CD4-positive, alpha-beta T cell treated with Interleukin-17A for 4 hours (primary cell): ENCODE data around the gene COMT.
A peak's percentile ranks its signal among the peaks of the same experiment; 100 is the strongest.
"Not testable (repeated sequence)": the region's sequence is repeated elsewhere in the genome, so short reads cannot be mapped to it uniquely, and the experiment has no call there.

Source experiments
- DNase-seq: peaks from one replicate; pipeline ENCODE4 v3.0.0-alpha.2; 2020; ENCODE audit warnings: mixed read lengths

The COMT gene

GRCh38 chr22:19930551-19931486 is 10.8 kb upstream of the COMT start:
- DNase-seq = no peak

GRCh38 chr22:19931514-19931913 is 10.1 kb upstream of the COMT start:
- no peak for DNase-seq

DNA sequence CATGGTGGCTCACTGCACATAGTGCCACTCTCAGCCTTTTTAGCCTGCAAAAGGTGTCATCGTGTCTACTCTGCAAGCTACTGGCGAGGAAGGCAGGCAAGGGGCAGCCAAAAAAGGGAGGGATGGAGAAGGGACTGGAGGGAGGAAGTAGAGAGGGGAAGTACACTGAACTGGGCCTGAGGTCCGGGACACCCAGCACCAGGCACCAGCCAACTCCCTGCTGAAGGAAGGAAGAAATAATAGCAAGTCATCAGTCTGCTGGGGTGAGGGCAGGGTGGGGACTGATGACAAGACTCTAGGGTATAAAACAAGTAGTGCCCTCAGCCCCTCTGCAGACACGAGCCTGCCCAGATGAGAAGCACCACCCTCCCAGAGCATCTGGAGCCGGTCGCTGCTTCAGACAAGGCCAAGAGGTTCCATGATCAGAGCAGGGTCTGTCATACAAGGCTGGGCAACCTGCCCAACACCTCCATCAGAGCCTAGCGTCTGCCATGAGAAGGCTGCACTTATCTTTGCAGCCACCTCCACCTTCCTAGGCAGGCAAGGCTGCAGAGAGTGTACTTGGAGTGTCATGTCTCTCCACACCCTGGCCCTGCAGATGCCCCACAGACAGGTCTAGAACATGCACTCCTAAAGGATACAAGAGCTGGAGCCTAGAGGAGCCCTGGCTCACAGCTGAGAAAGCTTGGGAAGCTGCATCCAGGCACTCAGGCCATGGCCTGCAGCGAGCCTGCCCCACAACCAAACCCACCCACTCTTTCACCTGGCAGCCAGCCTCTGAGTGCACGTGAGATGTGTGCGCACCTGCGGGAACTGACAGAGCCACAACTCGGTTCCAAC is 9.0 kb upstream of the COMT start:
- DNase-seq = no peak

DNA sequence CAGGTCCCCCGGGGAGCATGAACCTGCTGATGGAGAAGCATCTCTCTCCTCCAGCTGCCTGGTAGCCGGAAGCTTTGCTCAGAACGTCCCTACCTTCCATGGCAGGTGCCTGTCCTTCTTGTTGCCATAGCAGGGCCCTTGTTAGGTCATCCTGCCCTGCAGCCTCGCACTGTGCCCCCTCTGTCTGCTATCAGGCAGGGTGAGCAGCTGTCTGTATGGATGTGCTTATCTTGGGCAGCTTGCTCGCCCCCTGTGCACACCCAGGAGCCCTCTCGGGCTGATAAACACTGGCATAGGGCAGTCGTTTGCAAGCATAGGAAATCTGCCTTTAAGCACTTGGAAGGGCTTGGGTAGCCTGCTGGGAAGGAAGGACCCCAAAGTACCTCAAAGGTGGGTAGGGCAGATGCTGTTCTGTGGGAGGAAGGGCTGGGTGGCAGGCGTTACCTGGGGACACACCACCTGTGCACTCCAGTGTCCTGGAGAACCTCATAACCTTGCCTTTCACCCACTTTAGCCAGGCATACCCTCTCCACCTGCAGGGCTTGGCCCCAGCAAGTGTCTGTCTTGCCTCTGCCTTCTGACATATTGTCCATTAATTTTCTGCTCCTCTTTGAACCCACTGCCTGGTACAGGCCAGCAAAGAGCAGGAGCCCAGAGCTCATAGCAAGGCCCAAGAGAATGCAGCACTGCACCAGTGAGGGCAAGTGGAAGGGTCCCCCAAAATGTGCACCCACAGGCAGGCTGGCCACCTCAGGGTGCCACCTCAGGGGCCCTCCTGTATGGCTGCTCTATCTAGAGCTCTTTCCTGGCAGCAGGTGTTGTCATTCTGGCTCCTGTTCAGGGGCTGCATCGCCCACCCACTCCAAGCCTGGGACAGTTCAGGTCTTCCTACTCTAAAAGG is 8.0 kb upstream of the COMT start:
- DNase-seq = no peak

DNA sequence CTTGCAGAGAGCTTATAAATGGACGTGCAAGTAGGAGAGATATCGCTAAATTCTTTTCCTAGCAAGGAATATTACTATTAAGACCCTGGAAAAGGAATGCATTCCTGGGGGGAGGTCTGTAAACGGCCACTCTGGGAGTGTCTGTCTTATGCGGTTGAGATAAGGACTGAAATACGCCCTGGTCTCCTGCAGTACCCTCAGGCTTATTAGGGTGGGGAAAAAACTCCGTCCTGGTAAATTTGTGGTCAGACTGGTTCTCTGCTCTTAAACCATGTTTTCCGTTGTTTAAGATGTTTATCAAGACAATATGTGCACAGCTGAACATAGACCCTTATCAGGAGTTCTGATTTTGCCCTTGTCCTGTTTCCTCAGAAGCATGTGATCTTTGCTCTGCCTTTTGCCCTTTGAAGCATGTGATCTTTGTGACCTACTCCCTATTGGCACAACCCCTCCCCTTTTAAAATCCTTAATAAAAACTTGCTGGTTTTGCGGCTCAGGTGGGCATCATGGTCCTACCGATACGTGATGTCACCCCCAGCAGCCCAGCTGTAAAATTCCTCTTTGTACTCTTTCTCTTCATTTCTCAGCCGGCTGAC is 6.4 kb upstream of the COMT start:
- DNase-seq = not testable (repeated sequence)

- DNase-seq = no peak
Measured at GRCh38 chr22:19936513-19936912, 5.1 kb upstream of the COMT start.

DNA sequence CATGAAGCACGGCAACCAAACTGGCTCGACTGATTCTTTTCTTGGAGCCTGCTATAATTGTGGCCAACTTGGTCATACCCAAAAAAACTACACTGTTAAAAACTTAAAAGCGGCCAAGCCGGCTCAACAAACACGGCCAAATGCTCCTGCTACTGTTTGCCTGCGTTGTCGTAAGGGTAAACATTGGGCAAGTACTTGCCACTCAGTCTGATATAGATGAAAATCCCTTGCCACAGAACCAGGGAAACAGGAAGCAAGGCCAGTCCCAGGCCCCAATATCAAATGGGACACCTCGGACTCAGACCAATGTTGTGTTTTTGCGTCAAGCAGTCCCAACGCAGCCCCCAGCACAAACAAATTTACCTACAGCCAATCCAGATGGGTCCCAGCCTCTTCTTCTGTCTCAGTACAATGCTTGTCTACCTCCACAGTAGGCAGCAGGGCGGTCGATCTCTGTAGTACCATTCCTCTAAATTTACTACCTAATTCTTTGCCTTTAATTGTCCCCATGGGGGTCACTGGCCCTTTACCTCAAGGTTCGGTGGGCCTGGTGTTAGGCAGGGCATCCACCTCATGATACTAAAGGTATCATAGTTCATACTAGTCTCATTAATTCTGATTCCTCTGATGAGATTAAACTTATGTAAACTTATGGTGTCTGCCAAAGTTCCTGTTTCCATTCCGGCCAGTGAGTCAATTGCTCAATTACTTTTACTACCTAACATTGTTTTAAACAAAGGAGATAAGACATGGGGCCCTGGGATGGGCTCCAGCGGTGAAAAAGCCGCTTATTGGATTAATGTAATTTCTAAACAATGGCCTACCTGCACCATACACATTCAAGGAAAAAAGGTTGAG is 3.7 kb upstream of the COMT start:
- DNase-seq = no peak

DNA sequence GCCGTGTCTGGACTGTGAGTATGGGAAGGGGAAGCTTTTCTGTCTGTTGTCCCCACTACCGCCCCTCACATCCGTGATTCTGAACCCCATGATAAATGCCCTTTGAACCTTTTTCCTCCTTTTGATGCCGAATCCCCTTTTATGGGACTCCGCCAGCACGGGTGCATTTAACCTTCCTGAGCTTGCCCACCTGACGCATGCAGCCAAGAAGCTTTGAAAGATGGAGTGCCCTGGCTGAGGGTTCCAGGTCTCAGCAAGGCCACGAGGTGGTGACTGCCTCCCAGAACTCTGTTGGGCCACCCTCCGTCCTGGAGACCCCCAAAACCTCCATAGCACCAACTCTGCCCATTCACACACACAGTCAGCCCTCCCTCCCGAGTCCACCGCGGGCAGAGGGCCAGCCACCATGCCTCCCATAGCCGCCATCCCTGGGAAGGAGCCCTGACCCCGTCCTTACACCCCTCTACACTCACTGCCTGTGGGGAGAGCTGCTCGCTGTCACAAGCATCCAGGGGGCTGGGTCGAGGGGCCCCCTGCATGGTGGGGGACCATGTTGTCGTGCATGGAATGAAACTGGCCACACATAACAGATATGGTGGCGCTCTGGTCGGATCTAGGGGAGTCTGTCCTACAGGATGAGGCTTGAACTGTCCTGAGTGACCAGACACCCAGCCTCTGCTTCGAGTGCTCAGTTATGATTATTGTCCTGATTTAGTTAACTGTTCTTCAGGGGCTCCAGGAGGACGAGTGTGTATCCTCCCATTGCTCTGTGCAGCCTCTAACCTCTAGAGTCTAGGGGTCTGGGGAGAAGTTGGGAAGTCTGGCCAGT is 822 bp upstream of the COMT start:
- no peak for DNase-seq

GRCh38 chr22:19942157-19943081 is 847 bp downstream of the COMT start:
- peak; percentile 21 for DNase-seq

GRCh38 chr22:19943082-19944026 is 1.8 kb downstream of the COMT start:
- DNase-seq = no peak

DNA sequence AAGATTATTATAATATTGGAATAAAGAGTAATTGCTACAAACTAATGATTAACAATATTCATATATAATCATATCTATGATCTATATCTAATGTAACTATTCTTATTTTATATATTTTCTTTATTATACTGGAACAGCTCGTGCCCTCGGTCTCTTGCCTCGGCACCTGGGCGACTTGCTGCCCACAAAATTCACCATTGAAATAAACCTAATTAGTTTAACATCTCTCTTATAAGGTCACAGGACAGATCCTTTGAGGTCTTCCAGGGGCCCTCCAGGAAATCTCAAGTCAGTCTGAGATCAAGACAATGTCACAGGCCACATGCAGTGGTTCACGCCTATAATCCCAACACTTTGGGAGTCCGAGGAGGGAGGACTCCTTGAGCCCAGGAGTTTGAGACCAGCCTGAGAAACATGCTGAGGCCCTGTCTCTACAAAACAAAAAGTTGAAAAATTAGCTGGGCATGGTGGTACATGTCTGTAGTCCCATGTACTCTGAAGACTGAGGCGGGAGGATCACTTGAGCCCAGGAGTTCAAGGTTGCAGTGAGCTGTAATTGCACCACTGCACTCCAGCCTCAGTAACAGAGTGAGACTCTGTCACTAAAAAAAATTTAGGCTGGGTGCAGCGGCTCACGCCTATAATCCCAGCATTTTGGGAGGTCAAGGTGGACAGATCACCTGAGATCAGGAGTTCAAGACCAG is 6.6 kb downstream of the COMT start:
- no peak for DNase-seq

GRCh38 chr22:19951346-19951745 is 9.8 kb downstream of the COMT start:
- no peak for DNase-seq

- no peak for DNase-seq
Measured at GRCh38 chr22:19955241-19956128, 13.9 kb downstream of the COMT start.

GRCh38 chr22:19957445-19957844 is 15.9 kb downstream of the COMT start:
- DNase-seq = no peak

DNA sequence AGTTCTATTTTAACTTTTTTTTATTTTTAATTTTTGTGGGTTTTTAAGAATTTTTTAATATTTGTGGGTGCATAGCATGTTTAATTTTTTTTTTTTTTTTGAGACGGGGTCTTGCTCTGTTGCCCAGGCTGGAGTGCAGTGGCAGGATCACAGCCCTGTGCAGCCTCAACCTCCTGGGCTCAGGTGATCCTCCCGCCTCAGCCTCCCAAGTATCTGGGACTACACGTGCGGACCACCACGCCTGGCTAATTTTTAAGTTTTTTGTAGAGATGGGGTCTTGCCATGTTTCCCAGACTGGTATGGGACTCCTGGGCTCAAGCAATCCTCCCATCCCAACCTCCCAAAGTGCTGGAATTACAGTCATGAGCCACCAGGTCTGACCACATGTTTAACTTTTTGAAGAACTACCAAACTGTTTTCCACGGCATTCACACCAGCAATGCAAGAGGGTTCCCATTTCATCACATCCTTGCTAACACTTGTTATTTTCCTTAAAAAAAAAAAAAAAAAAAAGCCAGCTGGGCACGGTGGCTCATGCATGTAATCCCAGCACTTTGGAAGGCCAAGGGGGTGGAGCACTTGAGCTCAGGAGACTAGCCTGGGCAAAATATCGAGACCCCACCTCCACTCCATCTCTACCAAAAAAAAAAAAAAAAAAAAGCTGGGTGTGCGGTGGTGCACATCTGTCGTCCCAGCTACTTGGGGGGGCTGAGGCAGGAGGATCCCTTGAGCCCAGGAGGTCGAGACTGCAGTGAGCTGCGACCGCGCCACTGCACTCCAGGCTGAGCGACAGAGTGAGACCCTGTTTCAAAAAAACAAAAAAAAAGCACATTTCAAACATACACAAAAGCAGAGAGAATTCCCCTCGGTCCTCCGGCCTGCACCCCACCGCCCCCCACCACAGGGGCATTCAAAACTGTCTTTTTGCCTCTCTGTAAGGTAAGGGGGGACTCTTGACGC is 16.8 kb downstream of the COMT start:
- DNase-seq = no peak
